ENCODE results near the gene S100A10.

S100A10 gene

GRCh38 chr1:152029929-152030211, 36.2 kb upstream of the S100A10 start:
- Histone ChIP-seq H4K20me1 (ENCODE audit: insufficient read depth, low read length, poor library complexity, severe bottlenecking) (peaks cover 20% of the 10 kb centered on the region), H3K36me3 (ENCODE audit: insufficient read depth, low read length) (peaks cover 28% of the 10 kb centered on the region), H3K27me3 (ENCODE audit: insufficient read depth, low read length, poor library complexity, severe bottlenecking) (no peaks in the 10 kb centered on the region), H3K9me2 (replicated peaks; ENCODE audit: low read depth, low read length) (no peaks in the 10 kb centered on the region), H2AFZ (ENCODE audit: low read length) (no peak overlapping the region), H3K9ac (ENCODE audit: low read depth, low read length, poor library complexity, severe bottlenecking) (no peak overlapping the region), H3K4me3 (ENCODE audit: low read length, poor library complexity, severe bottlenecking) (no peak overlapping the region), H3K9me3 (ENCODE audit: insufficient read depth, low read depth, low read length) (no peaks in the 10 kb centered on the region), H3K79me2 (ENCODE audit: insufficient read depth, low read length) (peaks cover 23% of the 10 kb centered on the region), H3K4me1 (ENCODE audit: insufficient read depth, low read length, poor library complexity, severe bottlenecking) (peaks cover 19% of the 10 kb centered on the region), H3F3A (ENCODE audit: low read depth) (peaks cover 3% of the 10 kb centered on the region), H3K4me2 (ENCODE audit: low read depth, low read length, poor library complexity, severe bottlenecking) (no peak overlapping the region)
- TF ChIP-seq CTCF (conservative IDR thresholded peaks at IDR 0.05; ENCODE audit: low read length) (no peak), EZH2phosphoT487 (IDR thresholded peaks at IDR 0.05; ENCODE audit: borderline replicate concordance) (no peak)

- Histone ChIP-seq H2AFZ (ENCODE audit: low read length) (no peak overlapping the region), H3K9ac (ENCODE audit: low read depth, low read length, poor library complexity, severe bottlenecking) (no peak overlapping the region)
Observed at GRCh38 chr1:152029144-152029928, 35.7 kb upstream of the S100A10 start.

GRCh38 chr1:152026895-152027294, 33.2 kb upstream of the S100A10 start:
- Histone ChIP-seq H4K20me1 (ENCODE audit: insufficient read depth, low read length, poor library complexity, severe bottlenecking) (no peaks in the 10 kb centered on the region), H3K36me3 (ENCODE audit: insufficient read depth, low read length) (peaks cover 9% of the 10 kb centered on the region; the same call in 1 of the 2 replicates), H3K4me2 (ENCODE audit: low read depth, low read length, poor library complexity, severe bottlenecking) (no peak overlapping the region), H3K9me2 (replicated peaks; ENCODE audit: low read depth, low read length) (no peaks in the 10 kb centered on the region), H3K79me2 (ENCODE audit: insufficient read depth, low read length) (no peaks in the 10 kb centered on the region), H3K4me3 (ENCODE audit: low read length, poor library complexity, severe bottlenecking) (no peak overlapping the region), H3K4me1 (ENCODE audit: insufficient read depth, low read length, poor library complexity, severe bottlenecking) (no peaks in the 10 kb centered on the region), H2AFZ (ENCODE audit: low read length) (no peak overlapping the region), H3K27me3 (ENCODE audit: insufficient read depth, low read length, poor library complexity, severe bottlenecking) (no peaks in the 10 kb centered on the region), H3F3A (ENCODE audit: low read depth) (no peaks in the 10 kb centered on the region), H3K9ac (ENCODE audit: low read depth, low read length, poor library complexity, severe bottlenecking) (no peak overlapping the region), H3K9me3 (ENCODE audit: insufficient read depth, low read depth, low read length) (no peaks in the 10 kb centered on the region)
- TF ChIP-seq CTCF (conservative IDR thresholded peaks at IDR 0.05; ENCODE audit: low read length), result no peak
- TF ChIP-seq EZH2phosphoT487 (IDR thresholded peaks at IDR 0.05; ENCODE audit: borderline replicate concordance), result no peak

More at GRCh38 chr1:152029144-152029928, 35.7 kb upstream of the S100A10 start:
- Histone ChIP-seq H3K4me1 (ENCODE audit: insufficient read depth, low read length, poor library complexity, severe bottlenecking) (peaks cover 15% of the 10 kb centered on the region), H3K9me2 (replicated peaks; ENCODE audit: low read depth, low read length) (no peaks in the 10 kb centered on the region), H3K9me3 (ENCODE audit: insufficient read depth, low read depth, low read length) (no peaks in the 10 kb centered on the region), H3K79me2 (ENCODE audit: insufficient read depth, low read length) (peaks cover 21% of the 10 kb centered on the region), H3K4me3 (ENCODE audit: low read length, poor library complexity, severe bottlenecking) (no peak overlapping the region), H3K36me3 (ENCODE audit: insufficient read depth, low read length) (peaks cover 28% of the 10 kb centered on the region), H3K4me2 (ENCODE audit: low read depth, low read length, poor library complexity, severe bottlenecking) (no peak overlapping the region), H3K27me3 (ENCODE audit: insufficient read depth, low read length, poor library complexity, severe bottlenecking) (no peaks in the 10 kb centered on the region), H4K20me1 (ENCODE audit: insufficient read depth, low read length, poor library complexity, severe bottlenecking) (peaks cover 20% of the 10 kb centered on the region), H3F3A (ENCODE audit: low read depth) (no peaks in the 10 kb centered on the region)
- no peak for TF ChIP-seq CTCF (conservative IDR thresholded peaks at IDR 0.05; ENCODE audit: low read length)
- no peak for TF ChIP-seq EZH2phosphoT487 (IDR thresholded peaks at IDR 0.05; ENCODE audit: borderline replicate concordance)
